ENCODE results near the gene IFITM5.

IFITM5 gene

DNA sequence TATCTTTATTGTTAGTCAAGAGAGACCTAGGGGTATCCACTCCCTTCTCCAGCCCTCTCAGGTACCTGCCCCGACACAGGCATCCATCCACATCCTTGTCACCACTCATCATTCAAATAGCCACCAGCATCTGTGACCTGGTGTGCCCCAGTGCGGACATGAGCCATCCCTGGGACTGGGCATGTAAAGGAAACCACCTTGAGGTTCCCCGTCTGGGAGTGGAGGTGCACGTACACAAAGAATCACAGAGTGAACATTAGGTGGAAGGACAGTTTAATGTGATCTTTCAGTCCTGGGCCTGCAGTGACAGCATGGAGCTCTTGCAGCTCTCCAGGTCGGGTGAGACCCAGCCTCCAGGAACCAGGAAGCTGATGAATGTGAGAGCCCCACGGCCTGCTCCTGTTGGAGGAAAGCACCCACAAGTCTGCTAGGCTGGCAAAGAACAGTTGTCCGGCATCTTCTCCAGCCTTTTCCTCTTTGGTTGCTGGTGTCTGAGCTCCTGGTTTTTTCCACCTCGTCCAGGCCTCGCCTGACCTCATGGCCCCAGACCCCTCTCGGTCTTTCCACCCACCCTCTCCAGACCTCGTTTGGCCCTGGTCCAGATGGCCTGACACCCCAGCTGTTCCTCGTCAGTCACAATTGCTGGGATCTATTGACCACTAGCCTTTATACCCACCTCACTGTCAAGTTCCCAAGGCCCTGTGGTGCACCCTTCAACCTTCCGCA is 46.0 kb downstream of the IFITM5 start:
- Histone ChIP-seq H3K79me2 (ENCODE audit: control insufficient read depth, low read length) (no peaks in the 10 kb centered on the region), H3K9me3 (ENCODE audit: control insufficient read depth, insufficient read depth, low read length) (no peaks in the 10 kb centered on the region), H3K27ac (ENCODE audit: low read depth, low read length) (no peak overlapping the region), H3K36me3 (ENCODE audit: control insufficient read depth, low read length) (peaks cover 49% of the 10 kb centered on the region), H3K4me3 (ENCODE audit: low read length) (no peak overlapping the region), H3F3A (ENCODE audit: control insufficient read depth, insufficient read depth) (peaks cover 16% of the 10 kb centered on the region), H4K20me1 (ENCODE audit: control insufficient read depth, insufficient read depth, low read depth, low read length) (peaks cover 3% of the 10 kb centered on the region; the same call in 1 of the 2 replicates), H3K4me2 (ENCODE audit: low read length) (no peak overlapping the region), H3K27me3 (ENCODE audit: control insufficient read depth, low read length) (no peaks in the 10 kb centered on the region), H3K4me1 (ENCODE audit: control insufficient read depth, low read length) (peaks cover 18% of the 10 kb centered on the region), H3K9me2 (replicated peaks; ENCODE audit: control insufficient read depth, low read length) (no peaks in the 10 kb centered on the region)
- TF ChIP-seq, protein P1, sequence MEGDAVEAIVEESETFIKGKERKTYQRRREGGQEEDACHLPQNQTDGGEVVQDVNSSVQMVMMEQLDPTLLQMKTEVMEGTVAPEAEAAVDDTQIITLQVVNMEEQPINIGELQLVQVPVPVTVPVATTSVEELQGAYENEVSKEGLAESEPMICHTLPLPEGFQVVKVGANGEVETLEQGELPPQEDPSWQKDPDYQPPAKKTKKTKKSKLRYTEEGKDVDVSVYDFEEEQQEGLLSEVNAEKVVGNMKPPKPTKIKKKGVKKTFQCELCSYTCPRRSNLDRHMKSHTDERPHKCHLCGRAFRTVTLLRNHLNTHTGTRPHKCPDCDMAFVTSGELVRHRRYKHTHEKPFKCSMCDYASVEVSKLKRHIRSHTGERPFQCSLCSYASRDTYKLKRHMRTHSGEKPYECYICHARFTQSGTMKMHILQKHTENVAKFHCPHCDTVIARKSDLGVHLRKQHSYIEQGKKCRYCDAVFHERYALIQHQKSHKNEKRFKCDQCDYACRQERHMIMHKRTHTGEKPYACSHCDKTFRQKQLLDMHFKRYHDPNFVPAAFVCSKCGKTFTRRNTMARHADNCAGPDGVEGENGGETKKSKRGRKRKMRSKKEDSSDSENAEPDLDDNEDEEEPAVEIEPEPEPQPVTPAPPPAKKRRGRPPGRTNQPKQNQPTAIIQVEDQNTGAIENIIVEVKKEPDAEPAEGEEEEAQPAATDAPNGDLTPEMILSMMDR (IDR thresholded peaks at IDR 0.05; ENCODE audit: low read depth, low read length, poor library complexity, severe bottlenecking): no peak
- no peak for TF ChIP-seq EZH2phosphoT487 (IDR thresholded peaks at IDR 0.05; ENCODE audit: borderline replicate concordance, low read length)

DNA sequence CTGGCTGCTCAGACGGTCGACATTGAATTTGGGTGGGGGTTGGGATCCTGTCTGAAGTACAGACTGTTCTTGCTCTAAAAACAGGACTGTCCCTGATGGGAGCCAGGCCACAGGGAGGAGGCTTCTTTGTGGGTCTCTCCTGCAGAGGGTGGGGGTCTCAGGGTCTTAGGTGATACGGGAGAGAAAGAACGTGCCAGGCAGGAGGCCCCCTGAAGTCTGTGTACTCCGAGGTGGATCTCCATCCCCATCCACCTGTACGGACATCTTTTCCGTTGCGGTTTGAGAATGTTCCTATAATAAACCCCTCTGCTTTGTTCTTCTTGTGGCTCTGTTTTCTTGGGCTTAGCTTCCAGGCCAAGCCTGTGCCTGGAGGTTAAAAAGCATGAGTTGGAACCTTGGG is 46.7 kb downstream of the IFITM5 start:
- Histone ChIP-seq H3K4me3 (ENCODE audit: low read length) (no peak overlapping the region), H3K36me3 (ENCODE audit: control insufficient read depth, low read length) (peaks cover 56% of the 10 kb centered on the region), H3K4me2 (ENCODE audit: low read length) (no peak overlapping the region), H3K4me1 (ENCODE audit: control insufficient read depth, low read length) (peaks cover 11% of the 10 kb centered on the region), H4K20me1 (ENCODE audit: control insufficient read depth, insufficient read depth, low read depth, low read length) (peaks cover 3% of the 10 kb centered on the region; the same call in 1 of the 2 replicates), H3K27me3 (ENCODE audit: control insufficient read depth, low read length) (no peaks in the 10 kb centered on the region), H3K9me3 (ENCODE audit: control insufficient read depth, insufficient read depth, low read length) (no peaks in the 10 kb centered on the region), H3K27ac (ENCODE audit: low read depth, low read length) (no peak overlapping the region), H3K9me2 (replicated peaks; ENCODE audit: control insufficient read depth, low read length) (no peaks in the 10 kb centered on the region), H3K79me2 (ENCODE audit: control insufficient read depth, low read length) (no peaks in the 10 kb centered on the region), H3F3A (ENCODE audit: control insufficient read depth, insufficient read depth) (peaks cover 16% of the 10 kb centered on the region)
- TF ChIP-seq, protein P1 (IDR thresholded peaks at IDR 0.05; ENCODE audit: low read depth, low read length, poor library complexity, severe bottlenecking): no peak
- TF ChIP-seq EZH2phosphoT487 (IDR thresholded peaks at IDR 0.05; ENCODE audit: borderline replicate concordance, low read length): no peak

DNA sequence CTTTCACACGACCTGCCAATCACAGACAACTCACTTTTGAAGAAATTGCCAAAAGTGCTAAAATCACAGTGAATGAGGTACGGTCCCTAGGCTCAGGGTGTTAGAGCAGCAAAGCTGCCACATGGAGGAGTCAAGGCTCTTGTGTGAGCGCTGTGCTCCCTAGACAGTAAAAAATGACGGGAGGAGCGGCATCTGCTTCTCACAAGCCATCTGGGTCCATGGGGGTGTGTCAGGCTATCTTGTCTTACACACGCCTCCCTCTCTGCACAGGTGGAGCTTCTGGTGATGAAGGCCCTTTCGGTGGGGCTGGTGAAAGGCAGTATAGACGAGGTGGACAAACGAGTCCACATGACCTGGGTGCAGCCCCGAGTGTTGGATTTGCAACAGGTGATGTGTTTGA is 47.8 kb downstream of the IFITM5 start:
- H3K79me2 ChIP-seq (ENCODE audit: control insufficient read depth, low read length): no peaks in the 10 kb centered on the region
- H3K9me3 ChIP-seq (ENCODE audit: control insufficient read depth, insufficient read depth, low read length): no peaks in the 10 kb centered on the region
- H3K27ac ChIP-seq (ENCODE audit: low read depth, low read length): no peak overlapping the region
- no peaks in the 10 kb centered on the region for H3K9me2 ChIP-seq (replicated peaks; ENCODE audit: control insufficient read depth, low read length)
- peaks cover 16% of the 10 kb centered on the region for H3F3A ChIP-seq (ENCODE audit: control insufficient read depth, insufficient read depth)
- peaks cover 67% of the 10 kb centered on the region for H3K36me3 ChIP-seq (ENCODE audit: control insufficient read depth, low read length)
- peaks cover 3% of the 10 kb centered on the region; the same call in 1 of the 2 replicates for H4K20me1 ChIP-seq (ENCODE audit: control insufficient read depth, insufficient read depth, low read depth, low read length)
- H3K4me2 ChIP-seq (ENCODE audit: low read length): no peak overlapping the region
- H3K4me1 ChIP-seq (ENCODE audit: control insufficient read depth, low read length): 0 out of 2 replicates have a peak, but pooled peaks cover under 1% of the 10 kb centered on the region
- no peak overlapping the region for H3K4me3 ChIP-seq (ENCODE audit: low read length)
- H3K27me3 ChIP-seq (ENCODE audit: control insufficient read depth, low read length): no peaks in the 10 kb centered on the region
- TF ChIP-seq, protein P1 (IDR thresholded peaks at IDR 0.05; ENCODE audit: low read depth, low read length, poor library complexity, severe bottlenecking): no peak
- no peak for TF ChIP-seq EZH2phosphoT487 (IDR thresholded peaks at IDR 0.05; ENCODE audit: borderline replicate concordance, low read length)

Data from DOHH2 (cell line).